Measurements from ENCODE around the gene SHE. TPM values are rescaled to one million over a fixed set of nuclear protein-coding genes. Genes with fewer than 3 reads are reported as not detected.
A peak's percentile ranks its signal among the peaks of the same experiment; 100 is the strongest.

SHE gene
- polyA plus RNA-seq, 1 experiment: not detected

GRCh38 chr1:154434346-154435085, 67.7 kb downstream of the SHE start:
- no peak overlapping the region for H3K27ac ChIP-seq (ENCODE audit: low read depth, low read length)
- ChIA-PET CTCF (no interaction called here), POLR2A (no interaction called here)
- H3K9me3 ChIP-seq (ENCODE audit: control insufficient read depth, insufficient read depth, low read length): no peaks in the 10 kb centered on the region
- no peak for TF ChIP-seq CTCF (IDR thresholded peaks at IDR 0.05; ENCODE audit: low read depth, low read length)
- no peaks in the 10 kb centered on the region for H3K27me3 ChIP-seq (ENCODE audit: control insufficient read depth, insufficient read depth, low read length)
- no peak overlapping the region for H3K4me3 ChIP-seq (ENCODE audit: low read depth, low read length)
- no peak for DNase-seq (ENCODE audit: low read depth, low spot score)

GRCh38 chr1:154433161-154433764, 68.9 kb downstream of the SHE start:
- ChIA-PET POLR2A (interaction anchor here (0.7 kb wide), 2 partner anchors 14 to 431 kb away, joined by 3 read pairs; no protein-coding TSS in a partner anchor), CTCF (no interaction called here)
- H3K4me3 ChIP-seq (ENCODE audit: low read depth, low read length): no peak overlapping the region
- no peaks in the 10 kb centered on the region for H3K27me3 ChIP-seq (ENCODE audit: control insufficient read depth, insufficient read depth, low read length)
- TF ChIP-seq CTCF (IDR thresholded peaks at IDR 0.05; ENCODE audit: low read depth, low read length): no peak
- no peak for DNase-seq (ENCODE audit: low read depth, low spot score)
- no peaks in the 10 kb centered on the region for H3K9me3 ChIP-seq (ENCODE audit: control insufficient read depth, insufficient read depth, low read length)
- no peak overlapping the region for H3K27ac ChIP-seq (ENCODE audit: low read depth, low read length)

GRCh38 chr1:154431586-154432373, 70.4 kb downstream of the SHE start:
- Histone ChIP-seq H3K27me3 (ENCODE audit: control insufficient read depth, insufficient read depth, low read length) (no peaks in the 10 kb centered on the region), H3K4me3 (ENCODE audit: low read depth, low read length) (no peak overlapping the region), H3K27ac (ENCODE audit: low read depth, low read length) (peak overlapping the region; percentile 47), H3K9me3 (ENCODE audit: control insufficient read depth, insufficient read depth, low read length) (no peaks in the 10 kb centered on the region)
- POLR2A ChIA-PET: interaction anchor here (0.6 to 1.9 kb wide), 3 partner anchors 13 to 1131 kb away, joined by 3 to 6 read pairs (median 5); no protein-coding TSS in a partner anchor
- TF ChIP-seq CTCF (IDR thresholded peaks at IDR 0.05; ENCODE audit: low read depth, low read length): no peak
- DNase-seq (ENCODE audit: low read depth, low spot score): peak; percentile 79
- CTCF ChIA-PET: interaction anchor here (1.0 kb wide), 1 partner anchor 97 kb away, joined by 3 read pairs; no protein-coding TSS in a partner anchor

GRCh38 chr1:154430903-154431302, 71.3 kb downstream of the SHE start:
- no peak overlapping the region for H3K4me3 ChIP-seq (ENCODE audit: low read depth, low read length)
- H3K27me3 ChIP-seq (ENCODE audit: control insufficient read depth, insufficient read depth, low read length): no peaks in the 10 kb centered on the region
- no peak for DNase-seq (ENCODE audit: low read depth, low spot score)
- H3K27ac ChIP-seq (ENCODE audit: low read depth, low read length): peak overlapping the region; percentile 4
- ChIA-PET CTCF (interaction anchor here (0.6 to 1.7 kb wide), 5 partner anchors 11 to 159 kb away, joined by 3 to 5 read pairs (median 3); no protein-coding TSS in a partner anchor), POLR2A (interaction anchor here (1.3 to 1.9 kb wide), 2 partner anchors 12 to 14 kb away, joined by 3 to 5 read pairs; no protein-coding TSS in a partner anchor)
- H3K9me3 ChIP-seq (ENCODE audit: control insufficient read depth, insufficient read depth, low read length): no peaks in the 10 kb centered on the region
- no peak for TF ChIP-seq CTCF (IDR thresholded peaks at IDR 0.05; ENCODE audit: low read depth, low read length)

Data from AG04450 (cell line).